ENCODE results near the gene LAGE3. TPM values are rescaled to one million over a fixed set of nuclear protein-coding genes. Genes with fewer than 3 reads are reported as not detected.

LAGE3 gene
- total and polyA plus RNA-seq, 4 donors, result 10.3 to 32.0 (median 23.9) TPM

- Histone ChIP-seq H3K4me3 (no peak overlapping the region), H3K4me1 (ENCODE audit: control insufficient read depth in 5 of 5, insufficient read depth in 5 of 5, low read length in 5 of 5) (peaks cover 0 to 5% (median 0%) of the 10 kb centered on the region in 5 donors), H3K9me3 (ENCODE audit: control insufficient read depth in 4 of 4, insufficient read depth in 3 of 4, low read length in 3 of 4) (no peaks in the 10 kb centered on the region), H3K27me3 (ENCODE audit: control insufficient read depth in 3 of 3, insufficient read depth in 3 of 3, low read length in 2 of 3) (no peaks in the 10 kb centered on the region), H3K36me3 (ENCODE audit: control insufficient read depth in 4 of 4, insufficient read depth in 4 of 4, low read length in 4 of 4) (peaks cover 0 to 17% (median 3%) of the 10 kb centered on the region in 4 donors), H3K27ac (ENCODE audit: low read depth in 1 of 2, low read length in 1 of 2) (no peak overlapping the region), H3K9ac (ENCODE audit: insufficient read depth in 1 of 2, low read length in 2 of 2) (no peak overlapping the region)
- ATAC-seq (ENCODE audit: insufficient read depth, low FRiP score), result no peak
- WGBS, 2 donors, result 93 to 97% methylated on average over 9 to 17 of the region's 17 CpGs
- DNase-seq, result no peak
- TF ChIP-seq CTCF (IDR thresholded peaks at IDR 0.05; ENCODE audit: control extremely low read depth, extremely low read depth), result no peak
These were observed 28.8 kb downstream of the LAGE3 start for GRCh38 chrX:154450312-154450711.

- peaks cover 0 to 17% (median 3%) of the 10 kb centered on the region in 4 donors for H3K36me3 ChIP-seq (ENCODE audit: control insufficient read depth in 4 of 4, insufficient read depth in 4 of 4, low read length in 4 of 4)
These were observed 29.5 kb downstream of the LAGE3 start for GRCh38 chrX:154449618-154450017.

GRCh38 chrX:154448484-154448883, 30.6 kb downstream of the LAGE3 start:
- no peak for DNase-seq
- 92 to 98% methylated on average over 13 to 14 of the region's 14 CpGs for WGBS, 2 donors
- H3K4me3 ChIP-seq, result no peak overlapping the region

More at GRCh38 chrX:154449618-154450017, 29.5 kb downstream of the LAGE3 start:
- no peak for DNase-seq
- Histone ChIP-seq H3K4me1 (ENCODE audit: control insufficient read depth in 5 of 5, insufficient read depth in 5 of 5, low read length in 5 of 5) (peaks cover 0 to 8% (median 0%) of the 10 kb centered on the region in 5 donors), H3K4me3 (no peak overlapping the region), H3K27ac (ENCODE audit: low read depth in 1 of 2, low read length in 1 of 2) (no peak overlapping the region), H3K27me3 (ENCODE audit: control insufficient read depth in 3 of 3, insufficient read depth in 3 of 3, low read length in 2 of 3) (no peaks in the 10 kb centered on the region), H3K9me3 (ENCODE audit: control insufficient read depth in 4 of 4, insufficient read depth in 3 of 4, low read length in 3 of 4) (no peaks in the 10 kb centered on the region), H3K9ac (ENCODE audit: insufficient read depth in 1 of 2, low read length in 2 of 2) (no peak overlapping the region)
- 93 to 97% methylated on average over 15 to 18 of the region's 18 CpGs for WGBS, 2 donors
- no peak for TF ChIP-seq CTCF (IDR thresholded peaks at IDR 0.05; ENCODE audit: control extremely low read depth, extremely low read depth)
- no peak for ATAC-seq (ENCODE audit: insufficient read depth, low FRiP score)

More at GRCh38 chrX:154448484-154448883, 30.6 kb downstream of the LAGE3 start:
- Histone ChIP-seq H3K27ac (ENCODE audit: low read depth in 1 of 2, low read length in 1 of 2) (no peak overlapping the region), H3K9ac (ENCODE audit: insufficient read depth in 1 of 2, low read length in 2 of 2) (no peak overlapping the region), H3K36me3 (ENCODE audit: control insufficient read depth in 4 of 4, insufficient read depth in 4 of 4, low read length in 4 of 4) (peaks cover 0 to 17% (median 3%) of the 10 kb centered on the region in 4 donors), H3K9me3 (ENCODE audit: control insufficient read depth in 4 of 4, insufficient read depth in 3 of 4, low read length in 3 of 4) (no peaks in the 10 kb centered on the region), H3K27me3 (ENCODE audit: control insufficient read depth in 3 of 3, insufficient read depth in 3 of 3, low read length in 2 of 3) (no peaks in the 10 kb centered on the region), H3K4me1 (ENCODE audit: control insufficient read depth in 5 of 5, insufficient read depth in 5 of 5, low read length in 5 of 5) (peaks cover 0 to 8% (median 0%) of the 10 kb centered on the region in 5 donors)
- no peak for TF ChIP-seq CTCF (IDR thresholded peaks at IDR 0.05; ENCODE audit: control extremely low read depth, extremely low read depth)
- ATAC-seq (ENCODE audit: insufficient read depth, low FRiP score), result no peak

Measured in lung (tissue), 12 donors.